Activated T-cell treated with anti-CD3 and anti-CD28 coated beads for 24 hours (primary cell): ENCODE data around the gene TRIM66.

Experiments
- DNase-seq: peaks from one replicate; pipeline ENCODE4 v3.0.0-alpha.2; 2020; ENCODE audit warnings: low read depth

Gene TRIM66

GRCh38 chr11:8564526-8564925, 117.9 kb downstream of the TRIM66 start:
- DNase-seq: no peak
